OCI-LY7 (cell line): ENCODE measurements around the gene DIAPH1.

Experiments used
- CTCF ChIP-seq: fragments of 200-600 bp; sonication (generic); conservative IDR thresholded peaks from 2 replicates; pipeline ENCODE4 v1.5.1; 2014; ENCODE audit warnings: mild to moderate bottlenecking, antibody characterized with exemption, low read length, moderate library complexity, mixed read lengths
- EZH2phosphoT487 ChIP-seq: fragments of 200-600 bp; sonication (generic); IDR thresholded peaks from 2 replicates; pipeline ENCODE4 v1.6.1; 2018; ENCODE audit warnings: low read depth, borderline replicate concordance, mild to moderate bottlenecking, mixed run types, antibody characterized with exemption, low read length, moderate library complexity, mixed read lengths

GRCh38 chr5:141494761-141495452 is 123.9 kb downstream of the DIAPH1 start:
- TF ChIP-seq CTCF, result no peak
- TF ChIP-seq EZH2phosphoT487, result no peak
